ENCODE measurements around the gene ST6GAL1. TPM values are rescaled to one million over a fixed set of nuclear protein-coding genes. Genes with fewer than 3 reads are reported as not detected.

The ST6GAL1 gene
- total and polyA plus RNA-seq, 12 donors: 7.2 to 95.0 (median 55.4) TPM

- H3K27ac ChIP-seq: peak overlapping the region in 1 of 5 donors; percentile 63
- H3K4me1 ChIP-seq (replicated peaks in 1 of 2): no peaks in the 10 kb centered on the region
- peak in 3 of 7 donors; percentile 13 to 29 (median 20) for DNase-seq
- no peak overlapping the region for H3K4me3 ChIP-seq
- 82 to 90% (median 86%) methylated on average over 6 of the region's 6 CpGs for WGBS, 4 donors
- no peaks in the 10 kb centered on the region for H3K36me3 ChIP-seq (replicated peaks in 1 of 2)
- intact Hi-C loops (cut with DNase I): no loop called here
- H3K9me3 ChIP-seq (replicated peaks in 1 of 3): peaks cover 0 to 4% (median 0%) of the 10 kb centered on the region in 3 donors
- no peak for TF ChIP-seq CTCF (IDR thresholded peaks at IDR 0.05)
- TF ChIP-seq POLR2A (IDR thresholded peaks at IDR 0.05): no peak
- no peaks in the 10 kb centered on the region for H3K27me3 ChIP-seq
These were observed 152.5 kb downstream of the ST6GAL1 start for GRCh38 chr3:187082758-187083375.

- Histone ChIP-seq H3K27me3 (no peaks in the 10 kb centered on the region), H3K27ac (no peak overlapping the region), H3K4me1 (replicated peaks in 1 of 2) (no peaks in the 10 kb centered on the region), H3K9me3 (replicated peaks in 1 of 3) (peaks cover 0 to 7% (median 0%) of the 10 kb centered on the region in 3 donors), H3K36me3 (replicated peaks in 1 of 2) (no peaks in the 10 kb centered on the region), H3K4me3 (no peak overlapping the region)
- WGBS, 4 donors: 58 to 71% (median 66%) methylated on average over 5 of the region's 5 CpGs
- TF ChIP-seq CTCF (IDR thresholded peaks at IDR 0.05) (no peak), POLR2A (IDR thresholded peaks at IDR 0.05) (no peak)
- intact Hi-C loops (cut with DNase I): no loop called here
- no peak for DNase-seq
These were observed 153.8 kb downstream of the ST6GAL1 start for GRCh38 chr3:187084126-187084525.

GRCh38 chr3:187084580-187084979, 154.3 kb downstream of the ST6GAL1 start:
- Histone ChIP-seq H3K4me1 (replicated peaks in 1 of 2) (no peaks in the 10 kb centered on the region), H3K27me3 (no peaks in the 10 kb centered on the region), H3K36me3 (replicated peaks in 1 of 2) (no peaks in the 10 kb centered on the region), H3K4me3 (no peak overlapping the region), H3K9me3 (replicated peaks in 1 of 3) (peaks cover 0 to 7% (median 0%) of the 10 kb centered on the region in 3 donors), H3K27ac (peak overlapping the region in 1 of 5 donors; percentile 29)
- intact Hi-C loops (cut with DNase I): no loop called here
- no peak for DNase-seq
- no peak for TF ChIP-seq CTCF (IDR thresholded peaks at IDR 0.05)
- no peak for TF ChIP-seq POLR2A (IDR thresholded peaks at IDR 0.05)
- 45 to 63% (median 53%) methylated on average over 2 of the region's 2 CpGs for WGBS, 4 donors

GRCh38 chr3:187085021-187085666, 154.8 kb downstream of the ST6GAL1 start:
- H3K36me3 ChIP-seq (replicated peaks in 1 of 2): no peaks in the 10 kb centered on the region
- no peak for TF ChIP-seq CTCF (IDR thresholded peaks at IDR 0.05)
- no peak for TF ChIP-seq POLR2A (IDR thresholded peaks at IDR 0.05)
- no peaks in the 10 kb centered on the region for H3K27me3 ChIP-seq
- no peaks in the 10 kb centered on the region for H3K4me1 ChIP-seq (replicated peaks in 1 of 2)
- H3K27ac ChIP-seq: peak overlapping the region in 1 of 5 donors; percentile 29
- H3K9me3 ChIP-seq (replicated peaks in 1 of 3): peaks cover 0 to 7% (median 0%) of the 10 kb centered on the region in 3 donors
- no peak overlapping the region for H3K4me3 ChIP-seq
- intact Hi-C loops (cut with DNase I): no loop called here
- 63 to 77% (median 71%) methylated on average over 5 of the region's 5 CpGs for WGBS, 4 donors
- no peak for DNase-seq
